ENCODE data around the gene CRAMP1. TPM values are rescaled to one million over a fixed set of nuclear protein-coding genes. Genes with fewer than 3 reads are reported as not detected.
"Not testable (repeated sequence)": the region's sequence is repeated elsewhere in the genome, so short reads cannot be mapped to it uniquely, and the experiment has no call there.

The CRAMP1 gene
- total RNA-seq, 2 donors from 2014 or later: 12.0 to 20.6 TPM

- Mint-ChIP-seq H3K4me3 (no peak overlapping the region), H3K36me3 (ENCODE audit: low read depth) (no peaks in the 10 kb centered on the region), H3K9me3 (no peaks in the 10 kb centered on the region), H3K4me1 (no peaks in the 10 kb centered on the region), H3K27me3 (no peaks in the 10 kb centered on the region), H3K27ac (no peak overlapping the region)
- ATAC-seq (replicated peaks): no peak
Measured at GRCh38 chr16:1583180-1583579, 29.0 kb upstream of the CRAMP1 start.

GRCh38 chr16:1584926-1585484 is 27.2 kb upstream of the CRAMP1 start:
- Mint-ChIP-seq H3K27me3 (no peaks in the 10 kb centered on the region), H3K4me3 (no peak overlapping the region), H3K27ac (no peak overlapping the region), H3K36me3 (ENCODE audit: low read depth) (no peaks in the 10 kb centered on the region), H3K4me1 (no peaks in the 10 kb centered on the region), H3K9me3 (no peaks in the 10 kb centered on the region)
- no peak for ATAC-seq (replicated peaks)

DNA sequence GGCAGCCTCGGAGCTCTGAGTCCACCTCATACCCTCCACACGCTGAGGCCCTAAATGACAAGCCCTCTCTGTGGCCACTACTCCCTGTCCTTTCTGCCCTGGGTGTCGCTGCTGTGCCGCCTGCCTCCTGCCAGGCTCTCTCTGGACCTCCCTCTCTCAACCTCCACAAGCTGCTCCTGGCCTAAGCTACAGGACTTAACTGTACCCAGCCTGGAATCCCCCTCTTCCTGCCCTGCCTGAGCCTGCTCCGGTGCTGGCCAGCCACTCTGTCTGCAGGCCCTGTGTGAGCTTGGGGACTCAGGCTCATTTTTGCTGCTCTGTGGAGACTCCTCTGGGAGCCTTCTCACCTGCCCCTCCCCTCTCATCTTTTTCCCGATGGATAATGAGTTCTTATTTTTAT is 21.8 kb upstream of the CRAMP1 start:
- Mint-ChIP-seq H3K4me3 (no peak overlapping the region), H3K27me3 (no peaks in the 10 kb centered on the region), H3K27ac (peak overlapping the region; percentile 45), H3K4me1 (no peaks in the 10 kb centered on the region), H3K36me3 (ENCODE audit: low read depth) (no peaks in the 10 kb centered on the region), H3K9me3 (no peaks in the 10 kb centered on the region)
- no peak for ATAC-seq (replicated peaks)

GRCh38 chr16:1590930-1591705 is 21.0 kb upstream of the CRAMP1 start:
- H3K9me3 Mint-ChIP-seq: no peaks in the 10 kb centered on the region
- H3K4me1 Mint-ChIP-seq: no peaks in the 10 kb centered on the region
- H3K27ac Mint-ChIP-seq: no peak overlapping the region
- ATAC-seq (replicated peaks): no peak
- no peaks in the 10 kb centered on the region for H3K36me3 Mint-ChIP-seq (ENCODE audit: low read depth)
- H3K4me3 Mint-ChIP-seq: no peak overlapping the region
- no peaks in the 10 kb centered on the region for H3K27me3 Mint-ChIP-seq

DNA sequence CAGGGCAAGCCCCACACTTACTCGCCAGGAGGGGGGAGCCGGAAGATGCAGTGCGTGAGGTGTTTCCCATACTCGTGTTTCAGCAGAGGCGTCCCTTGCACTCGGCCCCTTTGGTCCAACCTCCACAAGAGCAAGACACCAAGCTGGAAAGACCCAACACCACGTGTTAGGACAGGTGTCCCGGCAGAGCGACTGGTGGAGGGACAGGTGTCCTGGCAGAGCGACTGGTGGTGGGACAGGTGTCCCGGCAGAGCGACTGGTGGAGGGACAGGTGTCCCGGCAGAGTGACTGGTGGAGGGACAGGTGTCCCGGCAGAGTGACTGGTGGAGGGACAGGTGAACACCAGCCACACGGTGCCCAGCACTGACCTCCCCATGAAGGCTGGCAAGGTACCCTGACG is 19.7 kb upstream of the CRAMP1 start:
- Mint-ChIP-seq H3K4me1 (no peaks in the 10 kb centered on the region), H3K27ac (no peak overlapping the region), H3K27me3 (no peaks in the 10 kb centered on the region), H3K9me3 (no peaks in the 10 kb centered on the region), H3K36me3 (ENCODE audit: low read depth) (no peaks in the 10 kb centered on the region), H3K4me3 (no peak overlapping the region)
- ATAC-seq (replicated peaks): no peak

GRCh38 chr16:1595511-1595910 is 16.6 kb upstream of the CRAMP1 start:
- not testable (repeated sequence) for ATAC-seq (replicated peaks); H3K4me1 Mint-ChIP-seq; H3K4me3 Mint-ChIP-seq; H3K27me3 Mint-ChIP-seq; H3K36me3 Mint-ChIP-seq (ENCODE audit: low read depth); H3K27ac Mint-ChIP-seq; H3K9me3 Mint-ChIP-seq

DNA sequence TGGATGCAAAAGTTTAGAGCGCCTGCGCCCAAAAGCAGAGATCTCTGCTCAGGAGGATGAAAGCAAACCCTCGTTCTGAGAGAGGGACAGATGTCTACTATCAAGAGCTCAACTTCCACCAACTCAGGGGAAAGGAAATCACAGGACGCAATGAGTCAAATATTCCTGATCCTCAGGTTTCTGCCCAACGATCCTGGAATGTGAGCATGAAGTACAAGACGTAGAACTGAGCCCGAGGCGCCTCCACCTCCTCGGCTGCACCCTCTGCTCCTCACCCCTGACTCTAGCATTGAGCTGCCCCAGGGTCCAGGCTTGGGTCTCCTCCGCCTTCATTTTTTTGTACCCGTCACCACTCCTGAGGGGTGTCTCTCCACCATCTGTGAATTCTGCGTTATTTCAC is 15.6 kb upstream of the CRAMP1 start:
- Mint-ChIP-seq H3K27me3 (no peaks in the 10 kb centered on the region), H3K4me1 (no peaks in the 10 kb centered on the region), H3K4me3 (no peak overlapping the region), H3K27ac (no peak overlapping the region), H3K9me3 (no peaks in the 10 kb centered on the region), H3K36me3 (ENCODE audit: low read depth) (no peaks in the 10 kb centered on the region)
- ATAC-seq (replicated peaks): no peak

- Mint-ChIP-seq H3K9me3 (no peaks in the 10 kb centered on the region), H3K27ac (no peak overlapping the region), H3K36me3 (ENCODE audit: low read depth) (no peaks in the 10 kb centered on the region), H3K27me3 (no peaks in the 10 kb centered on the region), H3K4me1 (no peaks in the 10 kb centered on the region), H3K4me3 (no peak overlapping the region)
- ATAC-seq (replicated peaks): no peak
Measured at GRCh38 chr16:1597154-1597553, 15.0 kb upstream of the CRAMP1 start.

GRCh38 chr16:1601031-1601430 is 11.1 kb upstream of the CRAMP1 start:
- H3K4me1 Mint-ChIP-seq: no peaks in the 10 kb centered on the region
- no peak for ATAC-seq (replicated peaks)
- no peaks in the 10 kb centered on the region for H3K27me3 Mint-ChIP-seq
- H3K9me3 Mint-ChIP-seq: no peaks in the 10 kb centered on the region
- H3K27ac Mint-ChIP-seq: no peak overlapping the region
- H3K4me3 Mint-ChIP-seq: no peak overlapping the region
- no peaks in the 10 kb centered on the region for H3K36me3 Mint-ChIP-seq (ENCODE audit: low read depth)

- Mint-ChIP-seq H3K27ac (no peak overlapping the region), H3K36me3 (ENCODE audit: low read depth) (peaks cover under 1% of the 10 kb centered on the region), H3K9me3 (no peaks in the 10 kb centered on the region), H3K4me1 (no peaks in the 10 kb centered on the region), H3K27me3 (no peaks in the 10 kb centered on the region), H3K4me3 (no peak overlapping the region)
- no peak for ATAC-seq (replicated peaks)
Measured at GRCh38 chr16:1601489-1601888, 10.7 kb upstream of the CRAMP1 start.

- Mint-ChIP-seq H3K4me1 (no peaks in the 10 kb centered on the region), H3K4me3 (no peak overlapping the region), H3K27me3 (no peaks in the 10 kb centered on the region), H3K9me3 (no peaks in the 10 kb centered on the region), H3K27ac (no peak overlapping the region), H3K36me3 (ENCODE audit: low read depth) (peaks cover 6% of the 10 kb centered on the region)
- no peak for ATAC-seq (replicated peaks)
Measured at GRCh38 chr16:1602285-1602684, 9.9 kb upstream of the CRAMP1 start.

- H3K36me3 Mint-ChIP-seq (ENCODE audit: low read depth): peaks cover 11% of the 10 kb centered on the region
Measured at GRCh38 chr16:1606774-1607173, 5.4 kb upstream of the CRAMP1 start.

GRCh38 chr16:1607971-1608370 is 4.2 kb upstream of the CRAMP1 start:
- no peak for ATAC-seq (replicated peaks)
- Mint-ChIP-seq H3K27ac (no peak overlapping the region), H3K9me3 (no peaks in the 10 kb centered on the region), H3K4me1 (peaks cover 8% of the 10 kb centered on the region), H3K4me3 (no peak overlapping the region), H3K36me3 (ENCODE audit: low read depth) (peaks cover 14% of the 10 kb centered on the region), H3K27me3 (no peaks in the 10 kb centered on the region)

More at GRCh38 chr16:1606774-1607173, 5.4 kb upstream of the CRAMP1 start:
- Mint-ChIP-seq H3K4me1 (peaks cover 5% of the 10 kb centered on the region), H3K27ac (no peak overlapping the region), H3K27me3 (no peaks in the 10 kb centered on the region), H3K9me3 (no peaks in the 10 kb centered on the region), H3K4me3 (no peak overlapping the region)
- no peak for ATAC-seq (replicated peaks)

- ATAC-seq (replicated peaks): peak; percentile 53
Measured at GRCh38 chr16:1610071-1610898, 1.9 kb upstream of the CRAMP1 start.

More at GRCh38 chr16:1610071-1610898, 1.9 kb upstream of the CRAMP1 start:
- Mint-ChIP-seq H3K4me1 (peaks cover 11% of the 10 kb centered on the region), H3K36me3 (ENCODE audit: low read depth) (peaks cover 19% of the 10 kb centered on the region), H3K4me3 (peak overlapping the region; percentile 92), H3K9me3 (no peaks in the 10 kb centered on the region), H3K27me3 (no peaks in the 10 kb centered on the region), H3K27ac (peak overlapping the region; percentile 96)
